Thoracic aorta (tissue), 2 donors: ENCODE results near the gene MCL1. TPM values are rescaled to one million over a fixed set of nuclear protein-coding genes. Genes with fewer than 3 reads are reported as not detected.

Source experiments
- ATAC-seq: fragments of 150-250 bp; one replicate; pipeline ENCODE4 v1.8.0; 2017; ENCODE audit warnings: low read depth; ENCODE audit not compliant: insufficient number of reproducible peaks, low FRiP score
- DNase-seq: peaks from one replicate; pipeline ENCODE4 v3.0.0-alpha.2; 2020; ENCODE audit warnings: low spot score
- H3K27ac ChIP-seq, 2 donors: fragments of 200-600 bp; sonication (generic); 1 replicate in 1 of 2; 2 replicates in 1 of 2; pipeline ENCODE4 v1.5.1; 2016; ENCODE audit warnings: mild to moderate bottlenecking in 2 of 2, moderate library complexity in 2 of 2
- H3K27me3 ChIP-seq: fragments of 200-600 bp; sonication (generic); replicated peaks from 2 replicates; pipeline ENCODE4 v1.6.0; 2016; ENCODE audit warnings: mild to moderate bottlenecking; ENCODE audit not compliant: insufficient read depth
- H3K36me3 ChIP-seq: fragments of 200-600 bp; sonication (generic); one replicate; pipeline ENCODE4 v1.5.1; 2016
- H3K4me1 ChIP-seq, 2 donors: fragments of 200-600 bp; sonication (generic); 1 replicate in 1 of 2; 2 replicates in 1 of 2; pipeline versions ENCODE4 v1.5.1 to v1.6.0; 2016; ENCODE audit warnings: low read depth in 2 of 2, mild to moderate bottlenecking in 1 of 2; ENCODE audit not compliant: control insufficient read depth in 1 of 2
- H3K4me3 ChIP-seq: fragments of 200-600 bp; sonication (generic); 2 replicates; pipeline ENCODE4 v1.5.1; 2016; ENCODE audit warnings: mild to moderate bottlenecking
- H3K9me3 ChIP-seq: fragments of 200-600 bp; sonication (generic); 2 replicates; pipeline ENCODE4 v1.5.1; 2016
- CTCF ChIP-seq: fragments of 200-600 bp; sonication (generic); IDR thresholded peaks from one replicate; pipeline ENCODE4 v1.5.1; 2019; ENCODE audit warnings: antibody characterized with exemption
- total RNA-seq, 2 donors: library from RNA; depleted of rRNA; stranded (reverse); fragments of >200 nt; gene quantifications; one replicate each; pipeline versions ENCODE4 v1.1.0 to v1.2.3, GENCODE V29; 2016

The MCL1 gene
- total RNA-seq, 2 donors from 2014 or later: 588 to 607 TPM

DNA sequence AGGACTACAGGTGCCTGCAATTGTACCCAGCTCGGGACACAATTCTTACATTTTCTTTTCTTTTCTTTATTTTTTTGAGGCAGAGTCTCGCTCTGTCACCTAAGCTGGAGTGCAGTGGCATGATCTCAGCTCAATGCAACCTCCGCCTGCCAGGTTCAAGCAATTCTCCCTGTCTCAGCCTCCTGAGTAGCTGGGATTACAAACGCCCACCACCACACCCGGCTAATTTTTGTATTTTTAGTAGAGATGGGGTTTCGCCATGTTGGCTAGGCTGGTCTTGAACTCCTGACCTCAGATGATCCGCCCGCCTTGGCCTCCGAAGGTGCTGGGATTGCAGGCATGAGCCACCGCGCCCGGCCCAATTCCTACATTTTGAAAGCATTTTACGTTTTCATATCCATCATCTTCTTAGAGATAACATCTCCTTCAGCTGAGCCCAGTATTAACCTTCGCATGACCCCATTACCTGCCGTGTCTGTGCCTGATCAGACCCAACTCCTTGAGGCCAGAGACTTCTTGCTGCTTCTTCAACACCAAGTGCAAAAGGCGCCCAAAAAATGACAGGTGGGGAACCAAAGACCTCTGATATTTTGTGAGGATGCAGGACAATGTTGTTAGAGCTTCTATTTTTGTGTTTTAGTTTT, 33.0 kb downstream of the MCL1 start:
- Histone ChIP-seq H3K36me3 (no peaks in the 10 kb centered on the region), H3K9me3 (no peaks in the 10 kb centered on the region), H3K27me3 (no peaks in the 10 kb centered on the region), H3K4me3 (no peak overlapping the region), H3K4me1 (peaks cover 8 to 21% of the 10 kb centered on the region in 2 donors), H3K27ac (no peak overlapping the region)
- TF ChIP-seq CTCF: no peak
- DNase-seq (no peak), ATAC-seq (no peak)

- Histone ChIP-seq H3K4me1 (peaks cover 2 to 13% of the 10 kb centered on the region in 2 donors), H3K4me3 (no peak overlapping the region), H3K9me3 (no peaks in the 10 kb centered on the region), H3K36me3 (no peaks in the 10 kb centered on the region), H3K27ac (no peak overlapping the region), H3K27me3 (no peaks in the 10 kb centered on the region)
- TF ChIP-seq CTCF: no peak
- no peak for ATAC-seq
- no peak for DNase-seq
These were observed 33.9 kb downstream of the MCL1 start for GRCh38 chr1:150545486-150546032.

- TF ChIP-seq CTCF: no peak
- no peaks in the 10 kb centered on the region for H3K27me3 ChIP-seq
- H3K4me1 ChIP-seq: no peaks in the 10 kb centered on the region
- DNase-seq: no peak
- H3K9me3 ChIP-seq: no peaks in the 10 kb centered on the region
- H3K4me3 ChIP-seq: no peak overlapping the region
- ATAC-seq: no peak
- peak overlapping the region in 1 of 2 donors; percentile 12 for H3K27ac ChIP-seq
- no peaks in the 10 kb centered on the region for H3K36me3 ChIP-seq
These were observed 35.2 kb downstream of the MCL1 start for GRCh38 chr1:150544204-150544603.

- peak overlapping the region in 1 of 2 donors; percentile 12 for H3K27ac ChIP-seq
- ATAC-seq (no peak), DNase-seq (no peak)
- TF ChIP-seq CTCF: no peak
- no peak overlapping the region for H3K4me3 ChIP-seq
- no peaks in the 10 kb centered on the region for H3K36me3 ChIP-seq
- H3K27me3 ChIP-seq: no peaks in the 10 kb centered on the region
- H3K9me3 ChIP-seq: no peaks in the 10 kb centered on the region
- peaks cover 3% of the 10 kb centered on the region in 2 donors for H3K4me1 ChIP-seq
These were observed 35.8 kb downstream of the MCL1 start for GRCh38 chr1:150543500-150544143.
